IMR-90 (cell line): ENCODE measurements around the gene MBD3L5. TPM values are rescaled to one million over a fixed set of nuclear protein-coding genes. Genes with fewer than 3 reads are reported as not detected.

Experiments used
- ATAC-seq: fragments of 200-7000 bp; cut with Tn5 transposase; 2 replicates; pipeline ENCODE4 v1.9.1; 2020; ENCODE audit warnings: low read depth, mild to moderate bottlenecking, moderate library complexity
- BruUV-seq: library from RNA; stranded (reverse); fragments of 400-500 nt; replicated peaks from 2 replicates; lab custom pipeline; 2021; lab: Mats Ljungman, UMichigan
- CTCF ChIA-PET: fragments of 300-600 bp; formaldehyde crosslinking; extraction: SDS; loops from one replicate; lab custom pipeline; 2021; ENCODE audit warnings: antibody characterized with exemption; lab: Yijun Ruan, JAX
- POLR2A ChIA-PET: fragments of 300-600 bp; sonication (Branson Sonifier 250); formaldehyde crosslinking; loops from one replicate; lab custom pipeline; 2022; ENCODE audit warnings: antibody characterized with exemption; ENCODE audit not compliant: unreplicated experiment; lab: Charles Lee
- DNase-seq: peaks from one replicate; pipeline ENCODE4 v3.0.0; 2013
- H2AFZ ChIP-seq: replicated peaks from 2 replicates; pipeline ENCODE3; 2013; ENCODE audit warnings: low read length, mild to moderate bottlenecking; ENCODE audit not compliant: poor library complexity
- H2AK5ac ChIP-seq: 2 replicates; pipeline ENCODE4 v1.6.1; 2013; ENCODE audit warnings: low read depth, low read length, inconsistent platforms
- H2AK9ac ChIP-seq: replicated peaks from 2 replicates; pipeline ENCODE3; 2013; ENCODE audit warnings: mild to moderate bottlenecking, low read depth, low read length, moderate library complexity; ENCODE audit not compliant: poor library complexity
- H2BK120ac ChIP-seq: 2 replicates; pipeline ENCODE4 v1.6.1; 2013; ENCODE audit warnings: low read depth, low read length, inconsistent platforms
- H2BK15ac ChIP-seq: 3 replicates; pipeline ENCODE4 v1.6.1; 2013; ENCODE audit warnings: low read depth, low read length, inconsistent platforms
- H2BK20ac ChIP-seq: 2 replicates; pipeline ENCODE4 v1.6.1; 2013; ENCODE audit warnings: low read depth, mild to moderate bottlenecking, inconsistent platforms, low read length, moderate library complexity
- H2BK5ac ChIP-seq: 2 replicates; pipeline ENCODE4 v1.6.1; 2013; ENCODE audit warnings: mild to moderate bottlenecking, low read depth, low read length, inconsistent platforms; ENCODE audit not compliant: poor library complexity, severe bottlenecking
- H3K14ac ChIP-seq: replicated peaks from 2 replicates; pipeline ENCODE4 v1.6.1; 2013; ENCODE audit warnings: low read depth, low read length, inconsistent platforms
- H3K18ac ChIP-seq: 2 replicates; pipeline ENCODE4 v1.6.1; 2013; ENCODE audit warnings: low read depth, low read length, control low read depth
- H3K23ac ChIP-seq: 2 replicates; pipeline ENCODE4 v1.6.1; 2013; ENCODE audit warnings: low read depth, low read length, inconsistent platforms
- H3K27ac ChIP-seq: 2 replicates; pipeline ENCODE4 v1.5.1; 2013; ENCODE audit warnings: mild to moderate bottlenecking, control low read depth, low read length; ENCODE audit not compliant: insufficient read depth
- H3K27me3 ChIP-seq: 2 replicates; pipeline ENCODE4 v1.6.1; 2013; ENCODE audit warnings: low read length; ENCODE audit not compliant: control insufficient read depth, insufficient read depth
- H3K36me3 ChIP-seq: 2 replicates; pipeline ENCODE4 v1.6.1; 2013; ENCODE audit warnings: low read length, mixed read lengths; ENCODE audit not compliant: control insufficient read depth, insufficient read depth
- H3K4ac ChIP-seq: 2 replicates; pipeline ENCODE4 v1.6.1; 2013; ENCODE audit warnings: low read depth, low read length, inconsistent platforms
- H3K4me1 ChIP-seq: 2 replicates; pipeline ENCODE4 v1.6.1; 2013; ENCODE audit warnings: low read length, mixed read lengths; ENCODE audit not compliant: control insufficient read depth, insufficient read depth
- H3K4me2 ChIP-seq: 2 replicates; pipeline ENCODE4 v1.6.1; 2013; ENCODE audit warnings: low read depth, mild to moderate bottlenecking, control low read depth, low read length, moderate library complexity
- H3K4me3 ChIP-seq: 2 replicates; pipeline ENCODE4 v1.5.1; 2013; ENCODE audit warnings: low read depth, mild to moderate bottlenecking, control low read depth, low read length, moderate library complexity; ENCODE audit not compliant: insufficient read depth
- H3K56ac ChIP-seq: 2 replicates; pipeline ENCODE4 v1.6.1; 2013; ENCODE audit warnings: low read length, inconsistent platforms; ENCODE audit not compliant: insufficient read depth; ENCODE audit errors: extremely low read depth
- H3K79me1 ChIP-seq, 2 experiments: 2 replicates each; pipeline ENCODE4 v1.6.1; 2013; ENCODE audit warnings: low read length in 2 of 2, inconsistent platforms in 1 of 2, low read depth in 1 of 2
- H3K9ac ChIP-seq: 2 replicates; pipeline ENCODE4 v1.6.1; 2013; ENCODE audit warnings: low read depth, low read length, control low read depth
- H3K9me1 ChIP-seq: 2 replicates; pipeline ENCODE4 v1.6.1; 2013; ENCODE audit warnings: low read length, inconsistent platforms; ENCODE audit not compliant: insufficient read depth
- H3K9me3 ChIP-seq: 2 replicates; pipeline ENCODE4 v1.6.1; 2013; ENCODE audit warnings: low read length; ENCODE audit not compliant: control insufficient read depth, insufficient read depth
- H4K20me1 ChIP-seq: 2 replicates; pipeline ENCODE4 v1.6.1; 2013; ENCODE audit warnings: low read length, inconsistent platforms; ENCODE audit not compliant: insufficient read depth
- H4K5ac ChIP-seq: 2 replicates; pipeline ENCODE4 v1.6.1; 2013; ENCODE audit warnings: mild to moderate bottlenecking, low read depth, low read length, control low read depth
- H4K8ac ChIP-seq, 2 experiments: 2 replicates each; pipeline ENCODE4 v1.6.1; 2013; ENCODE audit warnings: low read depth in 2 of 2, low read length in 2 of 2, control low read depth in 1 of 2, inconsistent platforms in 1 of 2
- H4K91ac ChIP-seq: 2 replicates; pipeline ENCODE4 v1.6.1; 2013; ENCODE audit warnings: low read depth, low read length, inconsistent platforms; ENCODE audit not compliant: insufficient read depth
- BHLHE40 ChIP-seq: fragments of 150-350 bp; IDR thresholded peaks from 2 replicates; pipeline ENCODE4 v1.6.1; 2016; ENCODE audit warnings: mild to moderate bottlenecking, low read depth, low read length
- CTCF ChIP-seq: conservative IDR thresholded peaks from 2 replicates; pipeline ENCODE4 v1.5.1; 2012; ENCODE audit warnings: mild to moderate bottlenecking, low read depth, low read length, improper control_type of control experiment
- ELK1 ChIP-seq: fragments of 150-350 bp; IDR thresholded peaks from 2 replicates; pipeline ENCODE4 v1.6.1; 2016; ENCODE audit warnings: low read depth, mild to moderate bottlenecking, low read length, moderate library complexity, borderline replicate concordance
- RFX5 ChIP-seq: IDR thresholded peaks from 2 replicates; pipeline ENCODE4 v1.8.0; 2012; ENCODE audit warnings: low read depth, mild to moderate bottlenecking, low read length, moderate library complexity
- SMC3 ChIP-seq: fragments of 150-350 bp; IDR thresholded peaks from 2 replicates; pipeline ENCODE4 v1.6.1; 2016; ENCODE audit warnings: low read depth, mild to moderate bottlenecking, antibody characterized with exemption, low read length, moderate library complexity
- WGBS, 2 experiments: methylation state at CpG; one replicate each; pipeline versions ENCODE4 v1.1.5 to v1.1.7; 2013; ENCODE audit warnings: missing lambda C conversion rate in 2 of 2; ENCODE audit not compliant: insufficient read length in 1 of 2; ENCODE audit errors: extremely low coverage in 2 of 2; 5-methylcytosine and 5-hydroxymethylcytosine counted together
- dilution Hi-C: fragments of 300-500 bp; cut with HindIII; formaldehyde crosslinking; loops from one replicate; pipeline ENCODE4 v1.14.3; 2018; ENCODE audit warnings: low sequenced_read_pairs; ENCODE audit not compliant: unreplicated experiment
- in situ Hi-C: fragments of 300-500 bp; cut with MboI; formaldehyde crosslinking; loops from 3 replicates; pipeline ENCODE4 v1.14.3; 2019; ENCODE audit warnings: low sequenced_read_pairs, inconsistent platforms, mixed read lengths
- intact Hi-C: fragments of 100-400 bp; cut with micrococcal nuclease; formaldehyde crosslinking; loops from 2 replicates; pipeline ENCODE4 v1.10.0; 2022
- polyA plus RNA-seq, 3 experiments: library from polyadenylated mRNA; depleted of rRNA; stranded (reverse); fragments of >200 nt; gene quantifications; 2 replicates each; pipeline ENCODE4 v1.2.3, GENCODE V29; 2012; ENCODE audit warnings: low replicate concordance in 1 of 3
- total RNA-seq: library from RNA; depleted of rRNA; stranded (reverse); fragments of >200 nt; gene quantifications from 2 replicates; pipeline ENCODE4 v1.2.3, GENCODE V29; 2012

Gene MBD3L5
- total and polyA plus RNA-seq, 2 of the 4 experiments (the other 2 are of a cell fraction): not detected

GRCh38 chr19:6999933-7000332 is 30.4 kb upstream of the MBD3L5 start:
- Histone ChIP-seq H4K91ac (no peak overlapping the region), H4K20me1 (no peaks in the 10 kb centered on the region), H3K79me1 (no peaks in the 10 kb centered on the region), H3K18ac (no peak overlapping the region), H2BK120ac (no peak overlapping the region), H3K27ac (no peak overlapping the region), H3K9me3 (peaks cover 15% of the 10 kb centered on the region), H2BK5ac (no peak overlapping the region), H3K4ac (no peak overlapping the region), H3K4me3 (no peak overlapping the region), H2AFZ (no peak overlapping the region), H3K14ac (no peak overlapping the region), H2AK5ac (no peak overlapping the region), H2AK9ac (no peak overlapping the region), H3K56ac (no peak overlapping the region), H3K4me2 (no peak overlapping the region), H2BK20ac (no peak overlapping the region), H2BK15ac (no peak overlapping the region), H4K5ac (no peak overlapping the region), H3K9me1 (no peaks in the 10 kb centered on the region), H3K9ac (no peak overlapping the region), H3K36me3 (no peaks in the 10 kb centered on the region), H3K23ac (no peak overlapping the region), H4K8ac (no peak overlapping the region), H3K4me1 (no peaks in the 10 kb centered on the region), H3K27me3 (no peaks in the 10 kb centered on the region)
- ChIA-PET CTCF (no interaction called here), POLR2A (no interaction called here)
- WGBS, 2 experiments: no CpG with 5 or more reads among the region's 7 CpGs
- no TSS peak for BruUV-seq
- intact Hi-C loops: no loop called here
- no peak for TF ChIP-seq RFX5
- TF ChIP-seq SMC3: no peak
- no peak for TF ChIP-seq ELK1
- TF ChIP-seq CTCF: no peak
- TF ChIP-seq BHLHE40: no peak
- ATAC-seq: no peak
- no peak for DNase-seq
- dilution Hi-C loops: no loop called here
- in situ Hi-C loops: no loop called here
